CD14-positive monocyte (primary cell): ENCODE measurements around the gene ZNF587. TPM values are rescaled to one million over a fixed set of nuclear protein-coding genes. Genes with fewer than 3 reads are reported as not detected.
"Not testable (repeated sequence)": the region's sequence is repeated elsewhere in the genome, so short reads cannot be mapped to it uniquely, and the experiment has no call there.

Experiments used
- DNase-seq, 3 donors: peaks; one replicate each; pipeline ENCODE4 v3.0.0-alpha.2; 2011 to 2022
- H2AFZ ChIP-seq: 2 replicates; pipeline ENCODE4 v1.6.0; 2012; ENCODE audit warnings: mild to moderate bottlenecking, low read depth, low read length, inconsistent platforms; ENCODE audit not compliant: insufficient read depth, poor library complexity, severe bottlenecking
- H3K27ac ChIP-seq, 2 donors: 1 replicate in 1 of 2; 2 replicates in 1 of 2; pipeline ENCODE4 v1.5.1; 2012 to 2013; ENCODE audit warnings: low read length in 2 of 2, control low read depth in 1 of 2, inconsistent platforms in 1 of 2, low read depth in 1 of 2, mild to moderate bottlenecking in 1 of 2
- H3K27me3 ChIP-seq, 2 donors: one replicate each; pipeline versions ENCODE4 v1.6.0 to v1.6.1; 2011 to 2013; ENCODE audit warnings: low read length in 2 of 2; ENCODE audit not compliant: control insufficient read depth in 2 of 2, insufficient read depth in 2 of 2
- H3K36me3 ChIP-seq, 2 donors: replicated peaks in 1 of 2; 1 replicate in 1 of 2; 2 replicates in 1 of 2; pipeline versions ENCODE4 v1.5.1 to v1.6.1; 2012 to 2013; ENCODE audit warnings: low read length in 2 of 2, control low read depth in 1 of 2, inconsistent platforms in 1 of 2, mild to moderate bottlenecking in 1 of 2; ENCODE audit not compliant: insufficient read depth in 2 of 2, control insufficient read depth in 1 of 2
- H3K4me1 ChIP-seq, 2 donors: 1 replicate in 1 of 2; 2 replicates in 1 of 2; pipeline versions ENCODE4 v1.5.1 to v1.6.1; 2012 to 2013; ENCODE audit warnings: low read length in 2 of 2, control low read depth in 1 of 2, inconsistent platforms in 1 of 2, mild to moderate bottlenecking in 1 of 2, moderate library complexity in 1 of 2; ENCODE audit not compliant: insufficient read depth in 2 of 2, control insufficient read depth in 1 of 2
- H3K4me2 ChIP-seq: replicated peaks from 2 replicates; pipeline ENCODE3; 2012; ENCODE audit warnings: low read length, moderate library complexity, mild to moderate bottlenecking; ENCODE audit not compliant: poor library complexity, severe bottlenecking; ENCODE audit errors: extremely low read depth
- H3K4me3 ChIP-seq, 3 experiments: fragments of 200-600 bp in 1 of 3; sonication (generic) in 1 of 3; replicated peaks in 1 of 3; 1 replicate in 2 of 3; 2 replicates in 1 of 3; pipeline ENCODE4 v1.5.1; 2011 to 2013; ENCODE audit warnings: low read length in 3 of 3, mild to moderate bottlenecking in 3 of 3, control low read depth in 2 of 3, low read depth in 2 of 3, inconsistent platforms in 1 of 3, moderate library complexity in 1 of 3
- H3K79me2 ChIP-seq: 2 replicates; pipeline ENCODE4 v1.6.0; 2012; ENCODE audit warnings: mild to moderate bottlenecking, control low read depth, inconsistent platforms, low read length, moderate library complexity; ENCODE audit not compliant: insufficient read depth
- H3K9ac ChIP-seq: 2 replicates; pipeline ENCODE4 v1.6.0; 2017; ENCODE audit warnings: low read length, mild to moderate bottlenecking; ENCODE audit not compliant: insufficient read depth, poor library complexity, severe bottlenecking
- H3K9me3 ChIP-seq, 2 donors: replicated peaks in 1 of 2; 1 replicate in 1 of 2; 2 replicates in 1 of 2; pipeline versions ENCODE4 v1.5.1 to v1.6.1; 2012 to 2013; ENCODE audit warnings: low read length in 2 of 2, control low read depth in 1 of 2; ENCODE audit not compliant: control insufficient read depth in 1 of 2, insufficient read depth in 1 of 2
- H4K20me1 ChIP-seq: 2 replicates; pipeline ENCODE4 v1.6.0; 2012; ENCODE audit warnings: mild to moderate bottlenecking, low read length, control low read depth, moderate library complexity; ENCODE audit not compliant: insufficient read depth
- H3K27ac Mint-ChIP-seq, 7 donors: one replicate each; pipeline ENCODE4 v1.8.0; 2020; ENCODE audit warnings: mild to moderate bottlenecking in 7 of 7, mixed read lengths in 7 of 7, moderate library complexity in 6 of 7, inconsistent platforms in 2 of 7
- H3K27me3 Mint-ChIP-seq, 3 donors: one replicate each; pipeline ENCODE4 v1.8.0; 2021 to 2022; ENCODE audit warnings: low read depth in 3 of 3, mild to moderate bottlenecking in 3 of 3, mixed read lengths in 3 of 3, moderate library complexity in 3 of 3, inconsistent platforms in 1 of 3
- H3K36me3 Mint-ChIP-seq, 2 donors: one replicate each; pipeline ENCODE4 v1.8.0; 2020; ENCODE audit warnings: mixed read lengths in 2 of 2, inconsistent platforms in 1 of 2, mild to moderate bottlenecking in 1 of 2
- H3K4me1 Mint-ChIP-seq: one replicate; pipeline ENCODE4 v1.8.0; 2020; ENCODE audit warnings: mild to moderate bottlenecking, mixed read lengths
- H3K4me3 Mint-ChIP-seq, 2 donors: one replicate each; pipeline ENCODE4 v1.8.0; 2020; ENCODE audit warnings: mild to moderate bottlenecking in 2 of 2, mixed read lengths in 2 of 2, moderate library complexity in 1 of 2
- H3K9me3 Mint-ChIP-seq, 7 donors: one replicate each; pipeline ENCODE4 v1.8.0; 2020 to 2022; ENCODE audit warnings: mixed read lengths in 7 of 7, mild to moderate bottlenecking in 6 of 7, moderate library complexity in 6 of 7, inconsistent platforms in 2 of 7
- CTCF ChIP-seq: fragments of 200-600 bp; IDR thresholded peaks from one replicate; pipeline ENCODE4 v1.8.0; 2022; ENCODE audit warnings: antibody characterized with exemption, mild to moderate bottlenecking
- WGBS: methylation state at CpG from one replicate; pipeline ENCODE4 v1.1.5; 2013; ENCODE audit warnings: missing lambda C conversion rate; ENCODE audit not compliant: insufficient coverage; 5-methylcytosine and 5-hydroxymethylcytosine counted together
- intact Hi-C, 2 donors: fragments of 100-400 bp; cut with micrococcal nuclease; formaldehyde crosslinking; loops; one replicate each; pipeline versions ENCODE4 v1.15.0 to v1.15.1; 2023
- polyA plus RNA-seq, 3 donors: library from polyadenylated mRNA; depleted of rRNA in 1 of 3; unstranded in 2 of 3; stranded (reverse) in 1 of 3; fragments of 300-500 nt in 2 of 3; fragments of >200 nt in 1 of 3; fragmentation: Illumina TruSeq in 2 of 3; gene quantifications; 1 replicate in 2 of 3; 2 replicates in 1 of 3; pipeline ENCODE4 v1.2.3, GENCODE V29; 2012 to 2021

The ZNF587 gene
- polyA plus RNA-seq, 3 donors: 0.41 to 15.0 (median 2.9) TPM

- peaks cover 17 to 87% (median 60%) of the 10 kb centered on the region in 7 donors for H3K9me3 Mint-ChIP-seq
- H2AFZ ChIP-seq, H3K27me3 Mint-ChIP-seq, intact Hi-C loops, H3K4me3 ChIP-seq, H3K4me1 ChIP-seq, H3K4me3 Mint-ChIP-seq, H3K27me3 ChIP-seq, H3K27ac ChIP-seq, H3K4me1 Mint-ChIP-seq, H3K79me2 ChIP-seq, DNase-seq, H4K20me1 ChIP-seq, H3K4me2 ChIP-seq, H3K9ac ChIP-seq, H3K27ac Mint-ChIP-seq: not testable (repeated sequence)
- H3K9me3 ChIP-seq: peaks cover 67 to 72% of the 10 kb centered on the region in 2 donors
- peaks cover 67 to 95% of the 10 kb centered on the region in 2 donors for H3K36me3 ChIP-seq
- no CpG with 5 or more reads among the region's 3 CpGs for WGBS
- H3K36me3 Mint-ChIP-seq: peaks cover 77 to 90% of the 10 kb centered on the region in 2 donors
Measured at GRCh38 chr19:57862351-57862750, 12.7 kb downstream of the ZNF587 start.

GRCh38 chr19:57867868-57868492 is 18.3 kb downstream of the ZNF587 start:
- H2AFZ ChIP-seq: no peak overlapping the region
- Mint-ChIP-seq H3K4me3 (no peak overlapping the region), H3K9me3 (peaks cover 41 to 93% (median 81%) of the 10 kb centered on the region in 7 donors), H3K27ac (no peak overlapping the region), H3K27me3 (no peaks in the 10 kb centered on the region), H3K36me3 (peaks cover 45 to 49% of the 10 kb centered on the region in 2 donors), H3K4me1 (no peaks in the 10 kb centered on the region)
- TF ChIP-seq CTCF: no peak
- H3K9ac ChIP-seq: no peak overlapping the region
- no peaks in the 10 kb centered on the region for H4K20me1 ChIP-seq
- H3K4me2 ChIP-seq: no peak overlapping the region
- peak overlapping the region in 1 of 3 experiments; percentile 25 for H3K4me3 ChIP-seq
- H3K27me3 ChIP-seq: no peaks in the 10 kb centered on the region
- H3K79me2 ChIP-seq: no peaks in the 10 kb centered on the region
- H3K36me3 ChIP-seq: peaks cover 29 to 53% of the 10 kb centered on the region in 2 donors
- no peak for DNase-seq
- peaks cover 81 to 82% of the 10 kb centered on the region in 2 donors for H3K9me3 ChIP-seq
- H3K4me1 ChIP-seq: no peaks in the 10 kb centered on the region
- 100% methylated on average over 5 of the region's 7 CpGs for WGBS
- no peak overlapping the region for H3K27ac ChIP-seq
- intact Hi-C loops: no loop called here

- H3K79me2 ChIP-seq, H3K27ac Mint-ChIP-seq, H2AFZ ChIP-seq, H3K4me3 ChIP-seq, H3K27ac ChIP-seq, DNase-seq, H3K4me3 Mint-ChIP-seq, H3K27me3 ChIP-seq, H3K9ac ChIP-seq, H3K4me2 ChIP-seq, H3K4me1 ChIP-seq, H4K20me1 ChIP-seq, H3K4me1 Mint-ChIP-seq, H3K27me3 Mint-ChIP-seq, intact Hi-C loops: not testable (repeated sequence)
- Mint-ChIP-seq H3K36me3 (peaks cover 44 to 46% of the 10 kb centered on the region in 2 donors), H3K9me3 (peaks cover 57 to 95% (median 85%) of the 10 kb centered on the region in 7 donors)
- peaks cover 82 to 90% of the 10 kb centered on the region in 2 donors for H3K9me3 ChIP-seq
- WGBS: 100% methylated on average over 1 of the region's 6 CpGs
- peaks cover 20 to 57% of the 10 kb centered on the region in 2 donors for H3K36me3 ChIP-seq
Measured at GRCh38 chr19:57869655-57870054, 20.0 kb downstream of the ZNF587 start.
